Mesenchymal stem cell (in vitro differentiated cells and primary cell): Measurements from ENCODE around the gene AICDA.

Experiments used
- DNase-seq: peaks from one replicate; pipeline ENCODE4 v3.0.0-alpha.2; 2013
- H2AFZ ChIP-seq: one replicate; pipeline ENCODE4 v1.6.1; 2013; ENCODE audit warnings: low read depth, mild to moderate bottlenecking, control low read depth, inconsistent platforms, low read length, moderate library complexity
- H2AK5ac ChIP-seq: 2 replicates; pipeline ENCODE4 v1.6.1; 2013; ENCODE audit warnings: low read length, moderate library complexity, mild to moderate bottlenecking, inconsistent platforms; ENCODE audit not compliant: severe bottlenecking
- H2BK120ac ChIP-seq: one replicate; pipeline ENCODE4 v1.6.1; 2013; ENCODE audit warnings: low read depth, mild to moderate bottlenecking, inconsistent platforms, low read length, moderate library complexity
- H2BK12ac ChIP-seq, 2 experiments: one replicate each; pipeline ENCODE4 v1.6.1; 2013; ENCODE audit warnings: inconsistent platforms in 2 of 2, low read length in 2 of 2, mild to moderate bottlenecking in 2 of 2, moderate library complexity in 2 of 2, control low read depth in 1 of 2
- H2BK15ac ChIP-seq: one replicate; pipeline ENCODE4 v1.6.1; 2013; ENCODE audit warnings: mild to moderate bottlenecking, low read depth, inconsistent platforms; ENCODE audit not compliant: poor library complexity, severe bottlenecking
- H2BK5ac ChIP-seq: 2 replicates; pipeline ENCODE4 v1.6.1; 2013; ENCODE audit warnings: low read depth, mild to moderate bottlenecking, low read length, control low read depth, inconsistent platforms; ENCODE audit not compliant: poor library complexity, severe bottlenecking
- H3K14ac ChIP-seq, 2 experiments: one replicate each; pipeline ENCODE4 v1.6.1; 2013; ENCODE audit warnings: inconsistent platforms in 2 of 2, low read length in 2 of 2, control low read depth in 1 of 2, mild to moderate bottlenecking in 1 of 2, moderate library complexity in 1 of 2
- H3K18ac ChIP-seq, 2 experiments: one replicate each; pipeline ENCODE4 v1.6.1; 2013; ENCODE audit warnings: inconsistent platforms in 2 of 2, low read length in 2 of 2, control low read depth in 1 of 2, low read depth in 1 of 2, mild to moderate bottlenecking in 1 of 2
- H3K23ac ChIP-seq, 2 experiments: one replicate each; pipeline ENCODE4 v1.6.1; 2013; ENCODE audit warnings: inconsistent platforms in 2 of 2, low read length in 2 of 2, mild to moderate bottlenecking in 2 of 2, moderate library complexity in 2 of 2, control low read depth in 1 of 2
- H3K27ac ChIP-seq: 2 replicates; pipeline ENCODE4 v1.5.1; 2013; ENCODE audit warnings: mild to moderate bottlenecking, moderate library complexity, low read length, control low read depth, inconsistent platforms; ENCODE audit not compliant: poor library complexity, severe bottlenecking
- H3K27me3 ChIP-seq, 2 experiments: 2 replicates each; pipeline versions ENCODE4 v1.6.1 to v1.7.0; 2013; ENCODE audit warnings: low read length in 2 of 2, mild to moderate bottlenecking in 2 of 2, moderate library complexity in 2 of 2, control low read depth in 1 of 2, inconsistent platforms in 1 of 2; ENCODE audit not compliant: control insufficient read depth in 1 of 2, insufficient read depth in 1 of 2
- H3K36me3 ChIP-seq, 2 experiments: 2 replicates each; pipeline versions ENCODE4 v1.6.1 to v1.7.0; 2013; ENCODE audit warnings: low read length in 2 of 2, control low read depth in 1 of 2, inconsistent platforms in 1 of 2, low read depth in 1 of 2, mild to moderate bottlenecking in 1 of 2; ENCODE audit not compliant: insufficient read depth in 2 of 2, control insufficient read depth in 1 of 2
- H3K4ac ChIP-seq, 2 experiments: one replicate each; pipeline ENCODE4 v1.6.1; 2013; ENCODE audit warnings: inconsistent platforms in 2 of 2, low read length in 2 of 2, mild to moderate bottlenecking in 2 of 2, moderate library complexity in 2 of 2, control low read depth in 1 of 2, low read depth in 1 of 2
- H3K4me1 ChIP-seq: 2 replicates; pipeline ENCODE4 v1.6.1; 2013; ENCODE audit warnings: low read depth, low read length, control low read depth; ENCODE audit not compliant: control insufficient read depth, insufficient read depth
- H3K4me2 ChIP-seq: 2 replicates; pipeline ENCODE4 v1.6.1; 2013; ENCODE audit warnings: low read length, mild to moderate bottlenecking, inconsistent platforms; ENCODE audit not compliant: poor library complexity, severe bottlenecking
- H3K4me3 ChIP-seq, 2 experiments: 2 replicates each; pipeline versions ENCODE4 v1.5.1 to v1.7.0; 2013; ENCODE audit warnings: low read length in 2 of 2, mild to moderate bottlenecking in 2 of 2, control low read depth in 1 of 2, low read depth in 1 of 2; ENCODE audit not compliant: insufficient read depth in 1 of 2
- H3K79me1 ChIP-seq: replicated peaks from 2 replicates; pipeline ENCODE4 v1.6.1; 2013; ENCODE audit warnings: mild to moderate bottlenecking, control low read depth, low read length, inconsistent platforms; ENCODE audit not compliant: poor library complexity, severe bottlenecking
- H3K9ac ChIP-seq: 2 replicates; pipeline ENCODE4 v1.7.0; 2013; ENCODE audit warnings: mild to moderate bottlenecking, low read length, moderate library complexity
- H3K9me3 ChIP-seq: 2 replicates; pipeline ENCODE4 v1.7.0; 2013; ENCODE audit warnings: mild to moderate bottlenecking, low read length; ENCODE audit not compliant: control insufficient read depth
- H4K8ac ChIP-seq: one replicate; pipeline ENCODE4 v1.6.1; 2013; ENCODE audit warnings: inconsistent platforms, mild to moderate bottlenecking, low read length, moderate library complexity
- H4K91ac ChIP-seq: one replicate; pipeline ENCODE4 v1.6.1; 2013; ENCODE audit warnings: mild to moderate bottlenecking, low read length, inconsistent platforms
- WGBS: methylation state at CpG from one replicate; pipeline ENCODE4 v1.1.7; 2013; ENCODE audit warnings: mixed read lengths; 5-methylcytosine and 5-hydroxymethylcytosine counted together

Gene AICDA

GRCh38 chr12:8564656-8565055 is 48.0 kb downstream of the AICDA start:
- H3K27me3 ChIP-seq: peaks cover 0 to 11% of the 10 kb centered on the region in 2 experiments
- H4K8ac ChIP-seq: no peak overlapping the region
- H3K79me1 ChIP-seq: no peaks in the 10 kb centered on the region
- H3K4me1 ChIP-seq: no peaks in the 10 kb centered on the region
- H2BK120ac ChIP-seq: no peak overlapping the region
- no peaks in the 10 kb centered on the region for H3K36me3 ChIP-seq
- no peak overlapping the region for H3K18ac ChIP-seq
- no peak overlapping the region for H2BK12ac ChIP-seq
- WGBS: 39% methylated on average over 22 of the region's 22 CpGs
- peaks cover 3% of the 10 kb centered on the region for H3K9me3 ChIP-seq
- no peak overlapping the region for H3K4me2 ChIP-seq
- H3K9ac ChIP-seq: no peak overlapping the region
- no peak overlapping the region for H3K4ac ChIP-seq
- no peak overlapping the region for H2AK5ac ChIP-seq
- H2BK5ac ChIP-seq: no peak overlapping the region
- H3K4me3 ChIP-seq: no peak overlapping the region
- no peak overlapping the region for H2AFZ ChIP-seq
- H4K91ac ChIP-seq: no peak overlapping the region
- no peak overlapping the region for H2BK15ac ChIP-seq
- no peak for DNase-seq
- H3K14ac ChIP-seq: no peak overlapping the region
- no peak overlapping the region for H3K27ac ChIP-seq
- no peak overlapping the region for H3K23ac ChIP-seq

- Histone ChIP-seq H3K27me3 (peaks cover 0 to 11% of the 10 kb centered on the region in 2 experiments), H4K8ac (no peak overlapping the region), H3K4me1 (no peaks in the 10 kb centered on the region), H3K9me3 (peaks cover 3% of the 10 kb centered on the region), H3K18ac (no peak overlapping the region), H2AFZ (no peak overlapping the region), H3K14ac (no peak overlapping the region), H2BK120ac (no peak overlapping the region), H3K23ac (no peak overlapping the region), H2BK15ac (no peak overlapping the region), H3K36me3 (no peaks in the 10 kb centered on the region), H2BK5ac (no peak overlapping the region), H3K4me3 (no peak overlapping the region), H4K91ac (no peak overlapping the region), H3K27ac (no peak overlapping the region), H3K4me2 (no peak overlapping the region), H3K9ac (no peak overlapping the region), H3K79me1 (no peaks in the 10 kb centered on the region), H2BK12ac (no peak overlapping the region), H3K4ac (no peak overlapping the region), H2AK5ac (no peak overlapping the region)
- WGBS: 53% methylated on average over 2 of the region's 3 CpGs
- no peak for DNase-seq
Observed at GRCh38 chr12:8563356-8563755, 49.3 kb downstream of the AICDA start.

GRCh38 chr12:8562310-8562709 is 50.3 kb downstream of the AICDA start:
- peaks cover under 1% of the 10 kb centered on the region for H3K9me3 ChIP-seq
- no peak overlapping the region for H2AFZ ChIP-seq
- H2BK5ac ChIP-seq: no peak overlapping the region
- H3K27me3 ChIP-seq: peaks cover 0 to 8% of the 10 kb centered on the region in 2 experiments
- no peak overlapping the region for H2BK15ac ChIP-seq
- H4K8ac ChIP-seq: no peak overlapping the region
- no peaks in the 10 kb centered on the region for H3K36me3 ChIP-seq
- H3K9ac ChIP-seq: no peak overlapping the region
- no peak overlapping the region for H2BK12ac ChIP-seq
- H3K4me3 ChIP-seq: no peak overlapping the region
- DNase-seq: no peak
- H3K18ac ChIP-seq: no peak overlapping the region
- H3K27ac ChIP-seq: no peak overlapping the region
- no peak overlapping the region for H3K4ac ChIP-seq
- no peaks in the 10 kb centered on the region for H3K79me1 ChIP-seq
- H3K4me2 ChIP-seq: no peak overlapping the region
- no peak overlapping the region for H2AK5ac ChIP-seq
- 97% methylated on average over 5 of the region's 6 CpGs for WGBS
- H2BK120ac ChIP-seq: no peak overlapping the region
- no peaks in the 10 kb centered on the region for H3K4me1 ChIP-seq
- no peak overlapping the region for H3K23ac ChIP-seq
- H3K14ac ChIP-seq: no peak overlapping the region
- H4K91ac ChIP-seq: no peak overlapping the region

GRCh38 chr12:8561011-8561410 is 51.6 kb downstream of the AICDA start:
- WGBS: 80% methylated on average over 4 of the region's 4 CpGs
- no peak for DNase-seq
- no peak overlapping the region for H2BK12ac ChIP-seq

More at GRCh38 chr12:8561011-8561410, 51.6 kb downstream of the AICDA start:
- Histone ChIP-seq H3K14ac (no peak overlapping the region), H3K9me3 (no peaks in the 10 kb centered on the region), H3K23ac (no peak overlapping the region), H2BK5ac (no peak overlapping the region), H3K9ac (no peak overlapping the region), H2AFZ (no peak overlapping the region), H3K4me1 (no peaks in the 10 kb centered on the region), H3K4me3 (no peak overlapping the region), H2BK15ac (no peak overlapping the region), H3K27me3 (peaks cover 0 to 6% of the 10 kb centered on the region in 2 experiments), H3K18ac (no peak overlapping the region), H3K4me2 (no peak overlapping the region), H2BK120ac (no peak overlapping the region), H3K36me3 (no peaks in the 10 kb centered on the region), H4K8ac (no peak overlapping the region), H3K27ac (no peak overlapping the region), H3K79me1 (no peaks in the 10 kb centered on the region), H4K91ac (no peak overlapping the region), H2AK5ac (no peak overlapping the region), H3K4ac (no peak overlapping the region)
